Panc1 (cell line): Measurements from ENCODE around the gene OR12D3.

ENCODE experiments used
- POLR2AphosphoS5 ChIP-seq: IDR thresholded peaks from 2 replicates; pipeline ENCODE4 v1.6.1; 2012; ENCODE audit warnings: mild to moderate bottlenecking, low read depth, low read length, moderate library complexity
- TCF7L2 ChIP-seq: IDR thresholded peaks from 2 replicates; pipeline ENCODE4 v1.6.1; 2011; ENCODE audit warnings: mild to moderate bottlenecking, low read depth, low read length, inconsistent platforms
- TF ChIP-seq, protein P1 (sequence below): fragments of 450-650 bp; IDR thresholded peaks from 2 replicates; pipeline ENCODE4 v1.5.1; 2017; ENCODE audit warnings: mild to moderate bottlenecking
- TF ChIP-seq, protein P2 (sequence below), 2 experiments: IDR thresholded peaks; 2 replicates each; pipeline ENCODE4 v1.6.1; 2011 to 2012; ENCODE audit warnings: low read depth in 2 of 2, control low read depth in 1 of 2, low read length in 1 of 2, mild to moderate bottlenecking in 1 of 2, moderate library complexity in 1 of 2; ENCODE audit not compliant: insufficient read depth in 1 of 2

- TF ChIP-seq, protein P1, sequence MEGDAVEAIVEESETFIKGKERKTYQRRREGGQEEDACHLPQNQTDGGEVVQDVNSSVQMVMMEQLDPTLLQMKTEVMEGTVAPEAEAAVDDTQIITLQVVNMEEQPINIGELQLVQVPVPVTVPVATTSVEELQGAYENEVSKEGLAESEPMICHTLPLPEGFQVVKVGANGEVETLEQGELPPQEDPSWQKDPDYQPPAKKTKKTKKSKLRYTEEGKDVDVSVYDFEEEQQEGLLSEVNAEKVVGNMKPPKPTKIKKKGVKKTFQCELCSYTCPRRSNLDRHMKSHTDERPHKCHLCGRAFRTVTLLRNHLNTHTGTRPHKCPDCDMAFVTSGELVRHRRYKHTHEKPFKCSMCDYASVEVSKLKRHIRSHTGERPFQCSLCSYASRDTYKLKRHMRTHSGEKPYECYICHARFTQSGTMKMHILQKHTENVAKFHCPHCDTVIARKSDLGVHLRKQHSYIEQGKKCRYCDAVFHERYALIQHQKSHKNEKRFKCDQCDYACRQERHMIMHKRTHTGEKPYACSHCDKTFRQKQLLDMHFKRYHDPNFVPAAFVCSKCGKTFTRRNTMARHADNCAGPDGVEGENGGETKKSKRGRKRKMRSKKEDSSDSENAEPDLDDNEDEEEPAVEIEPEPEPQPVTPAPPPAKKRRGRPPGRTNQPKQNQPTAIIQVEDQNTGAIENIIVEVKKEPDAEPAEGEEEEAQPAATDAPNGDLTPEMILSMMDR, result no peak
- no peak for TF ChIP-seq POLR2AphosphoS5
- TF ChIP-seq TCF7L2, result no peak
- TF ChIP-seq, protein P2, sequence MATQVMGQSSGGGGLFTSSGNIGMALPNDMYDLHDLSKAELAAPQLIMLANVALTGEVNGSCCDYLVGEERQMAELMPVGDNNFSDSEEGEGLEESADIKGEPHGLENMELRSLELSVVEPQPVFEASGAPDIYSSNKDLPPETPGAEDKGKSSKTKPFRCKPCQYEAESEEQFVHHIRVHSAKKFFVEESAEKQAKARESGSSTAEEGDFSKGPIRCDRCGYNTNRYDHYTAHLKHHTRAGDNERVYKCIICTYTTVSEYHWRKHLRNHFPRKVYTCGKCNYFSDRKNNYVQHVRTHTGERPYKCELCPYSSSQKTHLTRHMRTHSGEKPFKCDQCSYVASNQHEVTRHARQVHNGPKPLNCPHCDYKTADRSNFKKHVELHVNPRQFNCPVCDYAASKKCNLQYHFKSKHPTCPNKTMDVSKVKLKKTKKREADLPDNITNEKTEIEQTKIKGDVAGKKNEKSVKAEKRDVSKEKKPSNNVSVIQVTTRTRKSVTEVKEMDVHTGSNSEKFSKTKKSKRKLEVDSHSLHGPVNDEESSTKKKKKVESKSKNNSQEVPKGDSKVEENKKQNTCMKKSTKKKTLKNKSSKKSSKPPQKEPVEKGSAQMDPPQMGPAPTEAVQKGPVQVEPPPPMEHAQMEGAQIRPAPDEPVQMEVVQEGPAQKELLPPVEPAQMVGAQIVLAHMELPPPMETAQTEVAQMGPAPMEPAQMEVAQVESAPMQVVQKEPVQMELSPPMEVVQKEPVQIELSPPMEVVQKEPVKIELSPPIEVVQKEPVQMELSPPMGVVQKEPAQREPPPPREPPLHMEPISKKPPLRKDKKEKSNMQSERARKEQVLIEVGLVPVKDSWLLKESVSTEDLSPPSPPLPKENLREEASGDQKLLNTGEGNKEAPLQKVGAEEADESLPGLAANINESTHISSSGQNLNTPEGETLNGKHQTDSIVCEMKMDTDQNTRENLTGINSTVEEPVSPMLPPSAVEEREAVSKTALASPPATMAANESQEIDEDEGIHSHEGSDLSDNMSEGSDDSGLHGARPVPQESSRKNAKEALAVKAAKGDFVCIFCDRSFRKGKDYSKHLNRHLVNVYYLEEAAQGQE (IDR thresholded peaks at IDR 0.05; ENCODE audit: insufficient read depth in 1 of 2, low read depth in 2 of 2, low read length in 1 of 2), result no peak
Observed at GRCh38 chr6:29354980-29355379, 20.1 kb downstream of the OR12D3 start.
